Subcutaneous adipose tissue (tissue), 4 donors: Measurements from ENCODE around the gene FBXO3. TPM values are rescaled to one million over a fixed set of nuclear protein-coding genes. Genes with fewer than 3 reads are reported as not detected.

Experiments used
- total RNA-seq, 4 donors: library from RNA; depleted of rRNA; stranded (reverse); fragments of >200 nt; gene quantifications; one replicate each; pipeline ENCODE4 v1.1.0, GENCODE V29; 2016
- TF ChIP-seq, protein P1 (sequence below): fragments of 450-650 bp; IDR thresholded peaks from one replicate; pipeline ENCODE4 v1.5.1; 2016; ENCODE audit warnings: low read depth, mild to moderate bottlenecking, control low read depth, antibody characterized with exemption, moderate library complexity

The FBXO3 gene
- total RNA-seq, 4 donors from 2014 or later, result 28.8 to 38.5 (median 33.9) TPM

DNA sequence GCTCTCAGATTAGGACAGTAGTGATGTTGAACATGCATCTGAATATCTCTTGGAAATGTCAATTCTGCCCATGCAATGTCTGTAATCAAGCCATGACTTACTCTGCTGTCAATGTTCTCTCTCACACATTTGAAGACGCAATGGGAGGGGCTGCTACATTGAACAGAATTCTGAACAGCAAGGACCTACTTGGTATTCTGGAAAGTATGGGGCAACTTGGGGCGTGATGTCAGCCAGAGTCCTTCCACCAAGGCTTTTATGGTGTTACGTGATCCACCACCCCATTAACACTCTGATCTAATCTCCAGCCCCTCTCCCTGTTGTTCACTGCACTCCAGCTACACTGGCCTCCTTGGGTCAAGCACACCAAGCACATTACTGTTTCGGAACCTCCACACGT lies 31.0 kb downstream of the FBXO3 start:
- TF ChIP-seq, protein P1, sequence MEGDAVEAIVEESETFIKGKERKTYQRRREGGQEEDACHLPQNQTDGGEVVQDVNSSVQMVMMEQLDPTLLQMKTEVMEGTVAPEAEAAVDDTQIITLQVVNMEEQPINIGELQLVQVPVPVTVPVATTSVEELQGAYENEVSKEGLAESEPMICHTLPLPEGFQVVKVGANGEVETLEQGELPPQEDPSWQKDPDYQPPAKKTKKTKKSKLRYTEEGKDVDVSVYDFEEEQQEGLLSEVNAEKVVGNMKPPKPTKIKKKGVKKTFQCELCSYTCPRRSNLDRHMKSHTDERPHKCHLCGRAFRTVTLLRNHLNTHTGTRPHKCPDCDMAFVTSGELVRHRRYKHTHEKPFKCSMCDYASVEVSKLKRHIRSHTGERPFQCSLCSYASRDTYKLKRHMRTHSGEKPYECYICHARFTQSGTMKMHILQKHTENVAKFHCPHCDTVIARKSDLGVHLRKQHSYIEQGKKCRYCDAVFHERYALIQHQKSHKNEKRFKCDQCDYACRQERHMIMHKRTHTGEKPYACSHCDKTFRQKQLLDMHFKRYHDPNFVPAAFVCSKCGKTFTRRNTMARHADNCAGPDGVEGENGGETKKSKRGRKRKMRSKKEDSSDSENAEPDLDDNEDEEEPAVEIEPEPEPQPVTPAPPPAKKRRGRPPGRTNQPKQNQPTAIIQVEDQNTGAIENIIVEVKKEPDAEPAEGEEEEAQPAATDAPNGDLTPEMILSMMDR, result no peak

DNA sequence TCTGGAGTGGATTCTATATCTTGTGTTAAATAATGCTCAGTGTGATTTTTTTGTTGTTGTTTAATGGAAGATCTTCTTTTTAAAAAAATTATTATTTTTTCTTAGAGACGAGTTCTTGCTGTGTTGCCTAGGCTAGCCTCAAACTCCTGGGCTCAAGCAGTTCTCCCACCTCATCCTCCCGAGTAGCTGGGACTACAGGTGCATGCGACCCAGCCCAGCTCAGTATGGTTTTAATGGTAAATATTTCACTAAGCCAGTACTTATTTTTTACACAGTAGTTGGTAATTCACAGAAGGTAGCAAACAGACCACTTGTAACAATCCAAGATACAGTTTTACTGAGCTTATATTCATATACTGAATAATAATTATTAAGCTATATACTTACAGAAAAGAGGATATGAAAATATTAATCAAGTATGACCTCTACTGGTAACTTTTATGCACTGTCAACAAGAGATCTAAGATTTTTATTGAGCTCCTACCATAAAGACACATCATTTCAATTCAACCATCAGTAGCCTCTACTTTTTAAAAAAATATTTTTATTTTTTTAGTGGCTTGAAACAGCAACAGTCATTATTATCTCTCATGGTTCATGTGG lies 32.0 kb downstream of the FBXO3 start:
- TF ChIP-seq, protein P1, result no peak

DNA sequence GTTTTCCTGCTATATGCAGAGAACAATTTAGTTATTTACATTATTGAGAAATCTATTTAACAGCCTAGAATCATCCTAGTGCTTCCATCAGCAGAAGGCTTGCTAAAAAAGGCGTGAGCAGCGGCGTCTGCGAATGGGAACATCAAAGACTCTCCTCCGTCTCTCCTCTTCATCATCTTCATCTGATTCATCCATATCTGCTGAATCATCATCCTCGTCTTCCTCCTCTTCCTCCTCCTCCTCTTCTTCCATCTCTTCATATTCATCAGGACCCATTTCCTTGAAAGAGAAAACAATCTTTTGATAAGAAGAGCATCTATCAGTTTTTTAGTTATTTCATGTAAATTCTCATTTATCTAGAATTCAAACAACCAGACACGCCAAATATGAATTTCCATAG lies 32.5 kb downstream of the FBXO3 start:
- TF ChIP-seq, protein P1, result no peak

DNA sequence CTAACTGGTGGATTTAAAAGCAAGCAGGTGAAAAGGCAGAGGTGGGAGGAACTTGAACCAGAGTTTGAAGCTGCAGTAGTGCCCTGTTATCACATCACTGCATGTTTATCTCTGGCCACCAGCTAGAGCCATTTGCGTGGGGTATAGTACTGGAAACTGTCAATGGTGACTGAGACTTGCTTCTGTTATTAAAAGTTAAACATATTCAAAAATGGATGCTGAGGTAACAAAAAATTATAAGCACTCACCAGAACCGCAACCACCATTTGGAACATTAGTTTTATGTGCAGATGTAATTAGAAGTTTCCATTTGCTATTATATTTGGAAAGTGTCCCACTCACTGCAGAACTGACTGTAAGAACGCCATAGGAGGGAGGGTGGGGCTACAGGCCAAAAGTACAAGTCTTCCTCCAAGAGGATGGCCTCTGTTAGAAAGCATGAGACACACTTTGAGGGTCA lies 36.9 kb downstream of the FBXO3 start:
- TF ChIP-seq, protein P1, result no peak

DNA sequence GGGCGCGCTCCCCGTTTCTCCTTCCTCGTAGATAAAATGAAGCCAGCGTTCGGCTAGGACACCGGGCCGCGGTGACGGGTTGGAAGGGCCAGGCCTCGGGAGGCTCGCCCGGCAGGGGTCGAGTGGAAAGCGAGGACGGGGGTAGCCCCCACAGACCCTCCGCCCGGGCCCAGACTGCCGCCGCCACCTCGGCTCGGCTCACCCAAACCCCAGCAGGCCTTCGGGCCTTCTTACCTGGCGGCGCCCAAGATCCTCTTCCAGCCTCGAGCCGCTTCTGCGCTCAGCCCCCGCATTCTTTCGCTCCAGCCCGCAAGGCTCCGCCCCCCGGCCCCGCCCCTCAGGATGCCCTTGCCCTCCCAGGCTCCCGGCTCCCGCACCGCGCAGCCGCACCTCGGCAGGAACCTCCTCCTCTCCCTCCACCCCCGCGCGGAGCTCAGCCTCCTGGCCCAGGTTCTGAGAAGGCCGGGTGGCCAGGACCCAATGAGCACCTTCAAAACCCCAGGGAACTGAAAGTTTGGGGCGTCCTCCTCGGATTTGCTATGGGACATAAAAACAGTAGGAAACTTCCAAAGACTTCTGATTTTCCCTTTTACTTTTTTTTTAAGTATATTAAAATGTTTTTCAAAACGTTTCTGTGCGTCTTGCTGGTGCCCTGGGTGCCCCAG lies 38.0 kb downstream of the FBXO3 start, which contains the start of gene CD59:
CD59 (minus strand) TSS at position 276 of the 665 bp plus-strand sequence. CDS start 13,978 bp downstream, outside the sequence.
- TF ChIP-seq, protein P1, result no peak

DNA sequence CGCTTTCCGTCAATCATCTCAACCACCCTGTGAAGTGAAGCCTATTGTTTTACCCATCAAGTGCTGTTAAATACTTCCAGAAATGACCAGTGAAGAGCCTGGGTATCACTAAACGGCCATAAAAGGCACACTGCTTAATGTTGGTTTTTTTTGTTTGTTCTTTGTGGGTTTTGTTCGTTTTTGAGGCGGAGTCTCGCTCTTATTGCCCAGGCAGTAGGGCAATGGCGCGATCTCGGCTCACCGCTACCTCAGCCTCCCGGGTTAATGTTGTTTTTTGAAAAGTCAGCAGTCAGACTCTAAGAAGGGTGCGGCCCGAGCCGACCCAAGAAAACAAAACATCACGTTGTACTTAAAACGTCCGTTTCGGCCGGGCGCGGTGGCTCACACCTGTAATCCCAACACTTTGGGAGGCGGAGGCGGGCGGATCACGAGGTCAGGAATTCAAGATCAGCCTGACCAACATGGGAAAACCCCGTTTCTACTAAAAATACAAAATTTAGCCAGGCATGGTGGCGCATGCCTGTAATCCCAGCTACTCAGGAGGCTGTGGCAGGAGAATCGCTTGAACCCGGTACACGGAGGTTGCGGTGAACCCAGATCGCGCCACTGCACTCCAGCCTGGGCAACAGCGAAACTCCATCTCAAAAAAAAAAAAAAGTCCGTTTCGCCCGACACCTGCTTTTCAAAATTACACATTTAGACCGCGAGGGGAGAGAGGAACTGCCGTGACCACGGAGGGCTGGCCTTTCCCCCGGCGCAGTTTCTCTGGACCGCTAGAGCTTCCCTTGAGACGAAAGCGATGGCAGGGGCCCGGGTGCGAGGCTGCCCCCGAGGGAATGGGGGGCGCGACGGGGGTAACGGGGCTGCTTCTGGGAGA lies 38.8 kb downstream of the FBXO3 start:
- TF ChIP-seq, protein P1, result no peak
